Cardiac septum (tissue), 1 donor: ENCODE data around the gene EEF1AKMT4. TPM values are rescaled to one million over a fixed set of nuclear protein-coding genes. Genes with fewer than 3 reads are reported as not detected.
"Not testable (repeated sequence)": the region's sequence is repeated elsewhere in the genome, so short reads cannot be mapped to it uniquely, and the experiment has no call there.

Experiments used
- DNase-seq: peaks from one replicate; pipeline ENCODE4 v3.0.0-alpha.2; 2020; ENCODE audit warnings: low spot score
- intact Hi-C: fragments of 100-400 bp; cut with DNase I; formaldehyde crosslinking; loops from one replicate; pipeline ENCODE4 v1.14.0; 2022
- total RNA-seq: library from RNA; stranded (reverse); fragmentation: NEBNext Ultra II Directional; extraction: Animal tissue kit (Norgen Biotek cat#: 25700); gene quantifications from one replicate; pipeline ENCODE4 v1.2.1, GENCODE V29; 2021
- donor health status: DM: no; HTN: no; CAD: no.

The EEF1AKMT4 gene
- total RNA-seq, 1 donor from 2014 or later = 1.5 TPM

- no peak for DNase-seq
Observed at GRCh38 chr3:184257083-184257915, 7.8 kb downstream of the EEF1AKMT4 start.

GRCh38 chr3:184258926-184259325 is 9.5 kb downstream of the EEF1AKMT4 start:
- no peak for DNase-seq
- intact Hi-C loops = no loop called here

More at GRCh38 chr3:184257083-184257915, 7.8 kb downstream of the EEF1AKMT4 start:
- intact Hi-C loops = no loop called here

- no peak for DNase-seq
- intact Hi-C loops = no loop called here
Observed at GRCh38 chr3:184259396-184259877, 10.0 kb downstream of the EEF1AKMT4 start.

GRCh38 chr3:184259878-184260723 is 10.6 kb downstream of the EEF1AKMT4 start:
- intact Hi-C loops = no loop called here
- DNase-seq = no peak

- intact Hi-C loops = no loop called here
- DNase-seq = no peak
Observed at GRCh38 chr3:184260724-184261269, 11.3 kb downstream of the EEF1AKMT4 start.

DNA sequence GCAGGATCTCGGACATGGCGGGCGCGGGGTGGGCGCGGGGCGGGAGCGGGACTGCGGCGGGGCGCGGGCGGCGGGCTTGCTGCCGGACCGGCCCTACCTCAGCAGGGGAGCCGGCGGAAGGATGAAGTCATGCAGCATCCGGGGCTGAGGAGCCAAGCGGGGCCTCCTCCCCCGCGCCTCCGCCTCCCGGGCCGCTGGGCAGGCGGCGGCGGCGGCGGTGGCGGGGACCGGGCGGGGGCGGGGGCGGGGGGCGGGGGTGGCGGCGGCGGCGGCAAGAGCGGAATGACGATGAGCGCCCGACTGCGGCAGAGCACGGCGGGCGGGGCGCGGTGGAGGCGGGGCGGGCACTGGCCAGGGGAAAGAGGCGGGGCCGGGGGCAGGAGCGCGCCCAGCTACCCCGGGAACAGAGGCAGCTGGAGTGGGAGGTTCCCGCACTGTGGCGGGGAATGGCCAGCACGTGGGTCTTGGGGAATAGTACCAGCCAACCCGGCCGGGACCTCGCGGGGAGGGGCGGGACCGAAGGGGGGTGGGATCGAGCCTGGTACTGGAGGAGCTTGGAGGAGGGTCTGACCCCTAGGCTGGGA is 11.9 kb downstream of the EEF1AKMT4 start, which contains the start of gene CAMK2N2:
Gene CAMK2N2, minus strand, starts transcription at position 284 of the 584 bp plus-strand sequence. Its CDS starts 268 bp downstream, at position 16.
- DNase-seq = no peak
- intact Hi-C loops = no loop called here

DNA sequence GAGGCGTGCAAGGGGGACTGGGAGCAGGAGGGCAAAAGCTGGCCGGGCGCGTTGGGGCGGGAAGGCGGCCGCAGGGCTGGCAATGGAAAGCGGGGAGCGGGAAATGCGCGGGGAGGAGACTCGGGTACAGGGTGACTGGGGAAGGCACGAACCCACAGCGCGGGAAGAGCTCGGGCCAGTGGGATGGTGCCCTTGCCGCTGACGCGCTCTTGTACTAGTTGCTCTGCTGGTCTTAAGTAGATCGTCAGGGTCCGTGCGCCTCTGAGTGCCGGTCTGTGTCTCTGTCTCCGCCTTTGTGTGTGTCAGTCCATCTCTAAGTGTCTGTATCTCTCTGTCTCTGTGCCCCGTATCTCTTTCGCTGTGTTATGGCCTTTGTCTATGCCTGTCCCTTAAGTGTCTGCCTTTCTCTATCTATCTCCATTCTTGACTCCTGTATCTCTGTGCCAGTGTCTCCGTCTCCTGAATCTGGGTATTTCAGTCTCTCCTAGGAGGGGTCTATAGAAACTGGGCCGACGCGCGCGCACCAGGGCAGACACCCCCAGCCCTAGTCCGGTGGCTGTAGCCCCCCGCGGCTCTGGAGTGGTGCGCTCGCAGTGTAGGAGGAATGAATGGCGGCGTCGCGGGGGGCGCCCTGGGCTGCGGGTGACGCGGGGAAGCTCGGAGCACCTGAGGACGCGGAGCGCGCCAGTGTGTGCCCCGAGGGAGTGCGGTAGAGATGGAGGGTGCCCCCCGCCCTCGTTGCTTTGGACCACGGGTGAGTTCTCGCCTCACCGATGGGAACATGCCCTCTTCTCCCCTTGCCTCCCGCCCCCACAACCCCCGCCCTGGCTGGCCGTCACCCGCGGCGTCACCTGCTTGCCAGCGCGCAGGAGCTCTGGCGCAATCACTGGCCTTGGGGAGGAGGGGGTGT is 12.6 kb downstream of the EEF1AKMT4 start:
- intact Hi-C loops = no loop called here
- no peak for DNase-seq

DNA sequence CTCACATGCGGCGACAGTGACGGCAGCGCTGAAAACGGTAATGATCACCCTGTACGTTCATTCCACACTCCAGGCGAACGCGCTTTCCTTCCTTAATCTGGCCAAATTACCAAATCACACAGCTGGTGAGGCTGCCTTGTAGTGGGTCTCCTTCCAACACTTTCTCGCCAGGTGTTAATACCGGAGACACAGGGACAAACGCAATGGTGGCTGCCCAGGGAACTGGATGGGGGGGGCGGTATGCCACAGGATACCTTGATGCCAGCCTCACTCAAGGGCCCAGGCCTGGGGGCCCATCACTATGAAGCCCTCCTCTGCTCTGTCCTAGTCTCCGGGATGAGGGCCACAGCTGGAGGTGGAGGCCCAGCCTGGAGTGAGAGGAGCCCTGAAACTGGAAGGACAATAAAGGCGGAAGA is 13.3 kb downstream of the EEF1AKMT4 start:
- DNase-seq = no peak
- intact Hi-C loops = no loop called here

DNA sequence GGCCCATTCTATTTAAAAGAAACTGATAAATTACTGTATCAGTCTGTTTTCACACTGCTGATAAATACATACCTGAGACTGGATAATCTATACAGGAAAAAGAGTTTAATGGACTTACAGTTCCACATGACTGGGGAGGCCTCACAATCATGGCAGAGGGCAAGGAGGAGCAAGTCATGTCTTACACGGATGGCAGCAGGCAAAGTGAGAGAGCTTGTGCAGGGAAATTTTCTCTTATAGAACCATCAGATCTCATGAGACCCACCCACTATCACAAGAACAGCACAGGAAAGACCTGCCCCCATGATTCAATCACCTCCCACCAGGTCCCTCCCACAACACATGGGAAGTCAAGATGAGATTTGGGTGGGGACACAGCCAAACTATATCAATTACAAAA is 17.8 kb downstream of the EEF1AKMT4 start:
- intact Hi-C loops, DNase-seq: not testable (repeated sequence)

- DNase-seq = no peak
- intact Hi-C loops = no loop called here
Observed at GRCh38 chr3:184272269-184272668, 22.8 kb downstream of the EEF1AKMT4 start.

DNA sequence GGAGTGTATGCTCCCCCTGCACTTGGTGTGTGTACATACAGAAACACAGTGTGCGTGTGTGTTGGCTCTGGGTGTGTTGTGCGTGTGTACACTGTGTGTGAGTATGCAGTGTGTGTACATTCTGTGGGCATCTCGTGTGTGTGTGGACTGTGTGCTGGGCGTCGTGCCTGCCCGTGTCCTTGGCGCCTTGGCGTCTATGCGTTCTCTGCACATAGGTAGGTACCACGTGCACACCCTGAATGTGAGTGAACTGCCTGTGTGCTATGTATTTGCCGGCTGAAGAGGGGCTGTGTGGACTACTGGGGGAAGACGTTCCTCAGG is 25.9 kb downstream of the EEF1AKMT4 start:
- DNase-seq = no peak
- intact Hi-C loops = no loop called here

- intact Hi-C loops = no loop called here
- no peak for DNase-seq
Observed at GRCh38 chr3:184275961-184276910, 26.8 kb downstream of the EEF1AKMT4 start, which contains the start of gene ECE2. Gene ECE2 (plus strand): TSS chr3:184276022. CDS start chr3:184276154, 132 bp downstream.

GRCh38 chr3:184277366-184277765 is 27.9 kb downstream of the EEF1AKMT4 start:
- no peak for DNase-seq
- intact Hi-C loops = no loop called here

DNA sequence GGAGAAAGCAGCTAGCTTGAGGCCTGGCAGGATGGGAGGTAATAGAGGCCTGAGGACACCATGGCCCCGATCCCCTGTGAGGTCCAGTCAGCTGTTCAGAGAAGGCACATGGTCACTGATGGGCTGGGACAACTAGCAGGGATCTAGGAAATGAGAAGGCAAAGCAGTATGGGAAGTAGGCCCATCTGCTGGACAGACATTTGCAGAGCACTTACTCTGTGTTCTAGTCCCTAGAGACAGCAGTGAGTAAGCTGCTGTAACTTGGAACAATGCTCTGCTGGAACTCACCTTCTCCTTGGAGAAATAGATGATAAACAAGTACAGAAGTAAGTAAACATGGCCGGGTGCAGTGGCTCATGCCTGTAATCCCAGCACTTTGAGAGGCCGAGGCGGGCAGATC is 33.5 kb downstream of the EEF1AKMT4 start:
- intact Hi-C loops = no loop called here

GRCh38 chr3:184283681-184284080 is 34.2 kb downstream of the EEF1AKMT4 start:
- no peak for DNase-seq
- intact Hi-C loops = no loop called here

More for the DNA sequence above, 33.5 kb downstream of the EEF1AKMT4 start:
- DNase-seq = no peak

- no peak for DNase-seq
- intact Hi-C loops = loop anchor here (5.0 kb wide), 1 partner anchor 387 kb away; no protein-coding TSS in a partner anchor
Observed at GRCh38 chr3:184284696-184285095, 35.2 kb downstream of the EEF1AKMT4 start.

- intact Hi-C loops = loop anchor here (5.0 kb wide), 1 partner anchor 392 kb away; no protein-coding TSS in a partner anchor
- no peak for DNase-seq
Observed at GRCh38 chr3:184289426-184289938, 40.0 kb downstream of the EEF1AKMT4 start.
